Liver (tissue), 3 donors: ENCODE data around the gene TM7SF2.

Experiments used
- CTCF ChIP-seq: fragments of 150-350 bp; IDR thresholded peaks from 2 replicates; pipeline ENCODE4 v1.5.1; 2017; ENCODE audit warnings: improper control_type of control experiment, low read depth, low read length; ENCODE audit not compliant: missing input control
- JUND ChIP-seq, 2 donors: IDR thresholded peaks; 2 replicates each; pipeline ENCODE4 v1.6.1; 2016; ENCODE audit warnings: antibody characterized with exemption in 2 of 2
- donor health status: healthy.
- donor health status: healthy.

DNA sequence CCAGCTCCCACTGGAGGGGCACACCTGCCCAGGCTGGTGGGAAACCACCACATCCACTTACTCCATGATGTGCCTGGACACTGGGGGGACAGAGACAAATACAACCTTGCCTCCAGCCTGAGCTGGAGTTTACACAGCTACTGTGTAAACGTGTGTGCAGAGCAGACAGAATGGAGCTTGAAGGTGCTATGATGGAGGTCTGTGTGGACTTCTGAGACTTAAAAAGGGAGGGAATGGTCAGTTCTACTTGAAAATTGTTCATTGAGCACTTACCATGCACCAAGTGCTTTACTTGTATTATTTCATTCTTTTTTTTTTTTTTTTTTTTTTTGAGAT is 39.1 kb upstream of the TM7SF2 start:
- TF ChIP-seq CTCF (no peak), JUND (IDR thresholded peaks at IDR 0.05) (no peak)
